B cell (primary cell): ENCODE results near the gene RERE.

ENCODE experiments used
- EZH2 ChIP-seq: IDR thresholded peaks from 2 replicates; pipeline ENCODE4 v1.6.1; 2012; ENCODE audit warnings: borderline replicate concordance, low read depth, mild to moderate bottlenecking, moderate library complexity, low read length; ENCODE audit not compliant: insufficient read depth, poor library complexity, severe bottlenecking
- TF ChIP-seq, protein P1 (sequence below): fragments of 200-600 bp; IDR thresholded peaks from one replicate; pipeline ENCODE4 v1.8.0; 2022; ENCODE audit warnings: antibody characterized with exemption, mild to moderate bottlenecking

DNA sequence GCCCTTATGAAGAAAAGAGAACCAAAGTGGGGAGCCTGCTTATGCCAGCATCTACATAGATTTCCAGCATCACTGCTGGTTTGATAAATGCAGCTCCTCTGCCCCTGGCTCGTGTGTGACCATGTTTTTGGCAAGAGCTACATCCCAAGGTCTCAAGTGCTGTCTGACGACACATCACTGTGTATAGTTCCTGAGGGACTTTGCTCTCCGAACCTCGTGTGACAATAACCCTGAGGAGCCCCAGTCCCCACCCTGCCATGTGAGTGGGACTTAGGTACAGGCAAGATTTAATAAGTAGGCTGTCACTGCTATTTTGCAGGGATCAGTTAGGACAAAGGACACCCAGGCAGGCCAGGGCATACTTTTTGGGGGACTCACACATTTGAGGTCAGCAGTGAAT lies 28.8 kb upstream of the RERE start:
- TF ChIP-seq, protein P1, sequence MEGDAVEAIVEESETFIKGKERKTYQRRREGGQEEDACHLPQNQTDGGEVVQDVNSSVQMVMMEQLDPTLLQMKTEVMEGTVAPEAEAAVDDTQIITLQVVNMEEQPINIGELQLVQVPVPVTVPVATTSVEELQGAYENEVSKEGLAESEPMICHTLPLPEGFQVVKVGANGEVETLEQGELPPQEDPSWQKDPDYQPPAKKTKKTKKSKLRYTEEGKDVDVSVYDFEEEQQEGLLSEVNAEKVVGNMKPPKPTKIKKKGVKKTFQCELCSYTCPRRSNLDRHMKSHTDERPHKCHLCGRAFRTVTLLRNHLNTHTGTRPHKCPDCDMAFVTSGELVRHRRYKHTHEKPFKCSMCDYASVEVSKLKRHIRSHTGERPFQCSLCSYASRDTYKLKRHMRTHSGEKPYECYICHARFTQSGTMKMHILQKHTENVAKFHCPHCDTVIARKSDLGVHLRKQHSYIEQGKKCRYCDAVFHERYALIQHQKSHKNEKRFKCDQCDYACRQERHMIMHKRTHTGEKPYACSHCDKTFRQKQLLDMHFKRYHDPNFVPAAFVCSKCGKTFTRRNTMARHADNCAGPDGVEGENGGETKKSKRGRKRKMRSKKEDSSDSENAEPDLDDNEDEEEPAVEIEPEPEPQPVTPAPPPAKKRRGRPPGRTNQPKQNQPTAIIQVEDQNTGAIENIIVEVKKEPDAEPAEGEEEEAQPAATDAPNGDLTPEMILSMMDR = no peak
- TF ChIP-seq EZH2 = no peak
